IgD-negative memory B cell (primary cell): Measurements from ENCODE around the gene TMEM176A. TPM values are rescaled to one million over a fixed set of nuclear protein-coding genes. Genes with fewer than 3 reads are reported as not detected.
"Not testable (repeated sequence)": the region's sequence is repeated elsewhere in the genome, so short reads cannot be mapped to it uniquely, and the experiment has no call there.

Experiments
- H3K27ac Mint-ChIP-seq, 3 donors: one replicate each; pipeline ENCODE4 v1.8.0; 2020 to 2022; ENCODE audit warnings: mild to moderate bottlenecking in 3 of 3, mixed read lengths in 3 of 3, moderate library complexity in 1 of 3
- H3K27me3 Mint-ChIP-seq: one replicate; pipeline ENCODE4 v1.8.0; 2021; ENCODE audit warnings: mixed read lengths
- H3K36me3 Mint-ChIP-seq: one replicate; pipeline ENCODE4 v1.8.0; 2020; ENCODE audit warnings: mild to moderate bottlenecking, mixed read lengths
- H3K4me1 Mint-ChIP-seq, 3 donors: one replicate each; pipeline ENCODE4 v1.8.0; 2020 to 2022; ENCODE audit warnings: mixed read lengths in 3 of 3, mild to moderate bottlenecking in 1 of 3
- H3K4me3 Mint-ChIP-seq, 4 donors: one replicate each; pipeline ENCODE4 v1.8.0; 2020 to 2022; ENCODE audit warnings: mild to moderate bottlenecking in 4 of 4, mixed read lengths in 4 of 4, moderate library complexity in 3 of 4
- H3K9me3 Mint-ChIP-seq, 3 donors: one replicate each; pipeline ENCODE4 v1.8.0; 2020 to 2021; ENCODE audit warnings: mixed read lengths in 3 of 3, mild to moderate bottlenecking in 1 of 3
- polyA plus RNA-seq: library from polyadenylated mRNA; unstranded; fragments of 300-500 nt; fragmentation: Illumina TruSeq; gene quantifications from one replicate; pipeline ENCODE4 v1.2.3, GENCODE V29; 2021

The TMEM176A gene
- not detected for polyA plus RNA-seq

GRCh38 chr7:150800581-150801241 is at the start of gene TMEM176A:
Gene TMEM176A, plus strand, starts transcription at chr7:150800769. Its CDS starts 782 bp downstream, at chr7:150801551.
- Mint-ChIP-seq H3K27ac (no peak within 1 kb of the TSS), H3K27me3 (peaks cover 52% of the 10 kb centered on the region), H3K36me3 (peaks cover 1% of the 10 kb centered on the region), H3K9me3 (peaks cover 1 to 12% (median 6%) of the 10 kb centered on the region in 3 donors), H3K4me1 (peaks cover 0 to 4% (median 2%) of the 10 kb centered on the region in 3 donors), H3K4me3 (peak within 1 kb of the TSS in 3 of 4 donors; percentile 48 to 74 (median 71))

GRCh38 chr7:150751702-150752101 is 48.9 kb upstream of the TMEM176A start:
- Mint-ChIP-seq H3K27me3 (peaks cover 3% of the 10 kb centered on the region), H3K27ac (no peak overlapping the region), H3K4me1 (peaks cover 6 to 18% (median 15%) of the 10 kb centered on the region in 3 donors), H3K9me3 (no peaks in the 10 kb centered on the region), H3K4me3 (no peak overlapping the region), H3K36me3 (no peaks in the 10 kb centered on the region)

GRCh38 chr7:150753239-150753638 is 47.3 kb upstream of the TMEM176A start:
- Mint-ChIP-seq H3K4me3 (peak overlapping the region in 1 of 4 donors; percentile 28), H3K27me3 (peaks cover 6% of the 10 kb centered on the region), H3K9me3 (no peaks in the 10 kb centered on the region), H3K4me1 (peaks cover 6 to 19% (median 15%) of the 10 kb centered on the region in 3 donors), H3K27ac (peak overlapping the region in 1 of 3 donors; percentile 14), H3K36me3 (no peaks in the 10 kb centered on the region)

DNA sequence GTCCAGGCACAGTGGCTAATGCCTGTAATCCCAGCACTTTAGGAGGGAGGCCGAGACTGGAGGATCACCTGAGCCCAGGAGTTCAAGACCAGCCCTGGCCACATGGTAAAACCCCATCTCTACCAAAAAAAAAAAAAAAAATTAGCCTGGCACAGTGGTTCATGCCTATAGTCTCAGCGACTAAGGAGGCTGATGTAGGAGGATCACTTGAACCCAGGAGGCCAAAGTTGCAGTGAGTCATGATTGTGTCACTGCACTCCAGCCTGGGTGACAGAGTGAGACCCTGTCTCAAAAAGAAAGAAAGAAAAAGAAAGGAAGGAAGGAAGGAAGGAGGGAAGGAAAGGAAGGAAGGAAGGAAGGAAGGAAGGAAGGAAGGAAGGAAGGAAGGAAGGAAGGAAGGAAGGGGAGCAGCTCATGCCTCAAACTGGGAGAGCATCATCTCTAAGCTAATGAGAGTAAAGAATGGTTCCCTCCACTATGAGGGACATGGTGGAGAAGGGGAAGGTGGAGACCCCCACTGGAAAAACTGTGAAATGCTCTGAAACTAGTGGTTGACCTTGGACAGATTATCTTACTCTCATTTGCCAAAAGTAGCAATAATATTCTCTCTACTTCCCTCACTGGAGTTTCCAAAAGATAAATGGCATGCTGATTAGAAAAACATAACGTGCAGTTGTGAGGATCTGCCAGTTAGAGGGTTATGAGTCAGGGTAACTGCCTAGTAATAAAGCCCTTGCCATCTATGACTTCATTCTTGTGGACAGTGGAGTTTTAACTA is 46.6 kb upstream of the TMEM176A start:
- peak overlapping the region in 2 of 3 donors; percentile 25 to 63 for H3K27ac Mint-ChIP-seq
- H3K4me1 Mint-ChIP-seq, result peaks cover 6 to 19% (median 15%) of the 10 kb centered on the region in 3 donors
- H3K4me3 Mint-ChIP-seq, result no peak overlapping the region
- no peaks in the 10 kb centered on the region for H3K36me3 Mint-ChIP-seq
- no peaks in the 10 kb centered on the region for H3K9me3 Mint-ChIP-seq
- peaks cover 6% of the 10 kb centered on the region for H3K27me3 Mint-ChIP-seq

DNA sequence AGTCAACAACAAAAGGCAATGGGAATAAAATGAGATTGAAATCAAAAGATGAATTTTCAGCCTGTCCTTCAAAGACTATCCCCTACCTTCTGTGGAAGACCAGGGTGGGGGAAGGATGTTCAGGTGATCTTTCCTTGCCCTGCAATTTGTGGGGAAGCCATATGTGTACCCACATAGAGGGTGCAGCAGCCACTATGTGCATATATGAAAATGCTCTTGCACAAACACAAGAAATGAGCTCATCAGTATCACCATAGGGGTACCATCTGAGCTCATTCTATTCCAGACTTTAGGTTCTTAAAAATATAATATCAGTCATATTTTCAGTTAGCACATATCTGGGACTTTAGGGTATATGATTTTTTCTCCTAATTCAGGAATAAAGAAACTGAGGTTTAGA is 45.6 kb upstream of the TMEM176A start:
- H3K9me3 Mint-ChIP-seq, result no peaks in the 10 kb centered on the region
- H3K36me3 Mint-ChIP-seq, result no peaks in the 10 kb centered on the region
- H3K4me3 Mint-ChIP-seq, result peak overlapping the region in 2 of 4 donors; percentile 9 to 12
- H3K27me3 Mint-ChIP-seq, result peaks cover 6% of the 10 kb centered on the region
- peak overlapping the region; percentile 15 to 98 (median 80) for H3K27ac Mint-ChIP-seq
- peaks cover 6 to 19% (median 15%) of the 10 kb centered on the region in 3 donors for H3K4me1 Mint-ChIP-seq

GRCh38 chr7:150755473-150756099 is 45.0 kb upstream of the TMEM176A start:
- Mint-ChIP-seq H3K27ac (peak overlapping the region; percentile 15 to 98 (median 80)), H3K9me3 (peaks cover 0 to 2% (median 0%) of the 10 kb centered on the region in 3 donors), H3K27me3 (peaks cover 9% of the 10 kb centered on the region), H3K4me1 (peaks cover 6 to 19% (median 15%) of the 10 kb centered on the region in 3 donors), H3K4me3 (peak overlapping the region in 3 of 4 donors; percentile 12 to 59 (median 58)), H3K36me3 (peaks cover 2% of the 10 kb centered on the region)

GRCh38 chr7:150756166-150756565 is 44.4 kb upstream of the TMEM176A start:
- H3K9me3 Mint-ChIP-seq, result peaks cover 0 to 2% (median 1%) of the 10 kb centered on the region in 3 donors
- H3K4me1 Mint-ChIP-seq, result peaks cover 6 to 19% (median 15%) of the 10 kb centered on the region in 3 donors
- H3K27ac Mint-ChIP-seq, result peak overlapping the region in 2 of 3 donors; percentile 80 to 98
- peaks cover 2% of the 10 kb centered on the region for H3K36me3 Mint-ChIP-seq
- peaks cover 9% of the 10 kb centered on the region for H3K27me3 Mint-ChIP-seq
- H3K4me3 Mint-ChIP-seq, result peak overlapping the region in 1 of 4 donors; percentile 73

- peaks cover 9% of the 10 kb centered on the region for H3K27me3 Mint-ChIP-seq
- peaks cover 6 to 19% (median 15%) of the 10 kb centered on the region in 3 donors for H3K4me1 Mint-ChIP-seq
- H3K4me3 Mint-ChIP-seq, result peak overlapping the region in 1 of 4 donors; percentile 73
- H3K9me3 Mint-ChIP-seq, result peaks cover 0 to 7% (median 6%) of the 10 kb centered on the region in 3 donors
- H3K36me3 Mint-ChIP-seq, result peaks cover 2% of the 10 kb centered on the region
- H3K27ac Mint-ChIP-seq, result no peak overlapping the region
Measured at GRCh38 chr7:150756858-150757257, 43.7 kb upstream of the TMEM176A start.

DNA sequence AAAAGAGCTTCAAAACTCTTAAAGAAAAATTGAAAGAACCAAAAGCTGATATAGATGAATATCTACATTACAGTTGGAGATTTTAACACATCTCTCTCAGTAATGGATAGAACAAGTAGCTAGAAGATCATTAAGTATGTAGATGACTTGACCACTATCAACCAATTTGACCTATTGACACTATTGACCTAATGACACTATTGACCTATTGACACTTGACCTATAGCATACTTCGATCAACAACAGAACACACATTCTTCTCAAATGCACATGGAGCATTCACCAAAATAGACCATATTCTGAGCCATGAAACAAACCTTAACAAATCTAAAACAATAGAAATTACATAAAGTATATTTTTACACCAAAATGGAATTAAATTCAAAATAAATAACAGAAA is 41.1 kb upstream of the TMEM176A start:
- Mint-ChIP-seq H3K4me3 (no peak overlapping the region), H3K9me3 (peaks cover 0 to 10% (median 6%) of the 10 kb centered on the region in 3 donors), H3K4me1 (peaks cover 6 to 19% (median 15%) of the 10 kb centered on the region in 3 donors), H3K27me3 (peaks cover 8% of the 10 kb centered on the region), H3K36me3 (peaks cover 2% of the 10 kb centered on the region), H3K27ac (no peak overlapping the region)

DNA sequence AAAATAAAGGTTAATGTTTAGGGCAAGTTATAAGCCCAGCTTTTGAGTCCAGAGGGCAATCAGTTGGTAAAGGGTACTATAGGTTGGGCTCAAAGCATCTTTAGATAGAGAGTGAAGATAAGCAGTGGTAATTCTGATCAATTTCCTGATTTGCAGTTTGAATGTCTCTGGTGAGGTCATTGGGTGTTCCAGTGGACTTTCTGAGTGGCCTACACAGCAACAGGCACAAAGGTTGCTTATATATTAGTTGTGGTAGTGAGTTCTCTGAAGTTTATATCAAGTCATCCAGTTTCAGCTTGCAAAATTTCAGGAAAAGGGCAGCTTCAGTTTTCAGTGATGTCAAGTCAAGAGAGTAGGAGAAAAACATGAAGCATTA is 34.2 kb upstream of the TMEM176A start:
- no peak overlapping the region for H3K27ac Mint-ChIP-seq
- peaks cover 0 to 10% (median 3%) of the 10 kb centered on the region in 3 donors for H3K9me3 Mint-ChIP-seq
- H3K36me3 Mint-ChIP-seq, result no peaks in the 10 kb centered on the region
- H3K4me3 Mint-ChIP-seq, result no peak overlapping the region
- no peaks in the 10 kb centered on the region for H3K4me1 Mint-ChIP-seq
- peaks cover 3% of the 10 kb centered on the region for H3K27me3 Mint-ChIP-seq

GRCh38 chr7:150769768-150770167 is 30.8 kb upstream of the TMEM176A start:
- Mint-ChIP-seq H3K9me3 (peaks cover 0 to 15% (median 11%) of the 10 kb centered on the region in 3 donors), H3K36me3 (no peaks in the 10 kb centered on the region), H3K27me3 (no peaks in the 10 kb centered on the region), H3K27ac (no peak overlapping the region), H3K4me3 (no peak overlapping the region), H3K4me1 (no peaks in the 10 kb centered on the region)

DNA sequence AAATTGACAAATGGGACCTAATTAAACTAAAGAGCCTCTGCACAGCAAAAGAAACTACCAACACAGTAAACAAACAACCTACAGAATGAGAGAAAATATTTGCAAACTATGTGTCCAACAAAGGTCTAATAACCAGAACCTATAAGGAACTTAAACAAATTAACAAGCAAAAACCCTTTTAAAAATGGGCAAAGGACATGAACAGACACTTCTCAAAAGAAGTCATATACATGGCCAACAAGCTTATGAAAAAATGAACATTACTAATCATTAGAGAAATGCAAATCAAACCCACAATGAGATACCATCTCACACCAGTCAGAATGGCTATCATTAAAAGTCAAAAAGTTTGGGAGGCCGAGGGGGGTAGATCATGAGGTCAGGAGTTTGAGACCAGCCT is 26.4 kb upstream of the TMEM176A start:
- not testable (repeated sequence) for H3K27ac Mint-ChIP-seq, H3K36me3 Mint-ChIP-seq, H3K27me3 Mint-ChIP-seq

DNA sequence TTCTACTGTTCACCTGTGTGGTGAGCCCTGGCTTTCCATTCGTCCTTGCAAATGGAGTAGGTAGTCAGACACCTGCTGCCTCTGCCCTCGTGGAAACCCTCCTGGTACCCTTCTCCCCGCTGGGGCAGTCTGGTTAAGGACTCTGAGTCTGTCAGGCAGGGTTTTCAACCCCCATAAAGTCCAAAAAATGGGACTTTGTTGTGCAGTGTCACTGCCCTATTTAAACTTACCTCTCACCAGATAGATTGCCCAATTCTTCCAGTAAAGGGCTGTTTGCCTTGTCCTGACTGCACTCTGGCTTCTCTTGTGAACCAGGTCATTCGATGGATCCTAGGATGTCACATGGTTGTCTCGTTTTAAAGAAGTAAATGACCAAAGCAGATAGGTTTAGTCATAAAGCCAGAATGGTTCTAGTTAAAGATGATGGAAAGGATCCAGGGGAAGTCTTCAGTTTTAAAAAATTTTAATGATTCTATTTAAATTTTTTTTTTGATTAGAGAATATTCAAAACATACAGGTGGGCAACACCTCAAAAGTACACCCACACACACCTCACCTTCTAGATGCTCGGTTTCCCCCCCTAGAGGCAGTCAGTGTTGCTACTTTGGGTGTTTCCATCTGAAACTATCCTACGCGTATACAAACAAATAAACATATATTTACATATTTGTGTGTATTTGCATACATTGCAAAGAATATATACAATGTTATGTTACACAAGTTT is 22.4 kb upstream of the TMEM176A start:
- Mint-ChIP-seq H3K9me3 (peaks cover 0 to 10% (median 9%) of the 10 kb centered on the region in 3 donors), H3K27me3 (peaks cover 10% of the 10 kb centered on the region), H3K4me3 (no peak overlapping the region), H3K36me3 (no peaks in the 10 kb centered on the region), H3K4me1 (peaks cover 0 to 3% (median 2%) of the 10 kb centered on the region in 3 donors), H3K27ac (no peak overlapping the region)

More for the DNA sequence above, 26.4 kb upstream of the TMEM176A start:
- H3K4me1 Mint-ChIP-seq, H3K4me3 Mint-ChIP-seq: not testable (repeated sequence)
- peaks cover 0 to 18% (median 15%) of the 10 kb centered on the region in 3 donors for H3K9me3 Mint-ChIP-seq

GRCh38 chr7:150778738-150779301 is 21.7 kb upstream of the TMEM176A start:
- Mint-ChIP-seq H3K27me3 (peaks cover 10% of the 10 kb centered on the region), H3K4me3 (no peak overlapping the region), H3K27ac (no peak overlapping the region), H3K36me3 (no peaks in the 10 kb centered on the region), H3K4me1 (peaks cover 0 to 3% (median 2%) of the 10 kb centered on the region in 3 donors), H3K9me3 (peaks cover 0 to 10% (median 3%) of the 10 kb centered on the region in 3 donors)
